Measurements from ENCODE around the gene ATP13A3.

ATP13A3 gene

GRCh38 chr3:194387926-194388418 lies 98.8 kb downstream of the ATP13A3 start:
- H3K36me3 ChIP-seq (ENCODE audit: control insufficient read depth in 1 of 2, insufficient read depth in 2 of 2, low read length in 2 of 2) = no peaks in the 10 kb centered on the region
- no peaks in the 10 kb centered on the region for H3K4me1 ChIP-seq (ENCODE audit: control insufficient read depth in 1 of 2, insufficient read depth in 2 of 2, low read length in 2 of 2)
- no peaks in the 10 kb centered on the region for H3K27me3 ChIP-seq (ENCODE audit: low read depth, low read length)
- no peak overlapping the region for H3K4me3 ChIP-seq (ENCODE audit: low read depth in 1 of 2, low read length in 2 of 2)
- H3K27ac ChIP-seq (ENCODE audit: low read length) = no peak overlapping the region
- peaks cover 0 to 6% of the 10 kb centered on the region in 2 donors for H3K9me3 ChIP-seq (ENCODE audit: control insufficient read depth in 1 of 2, low read length in 2 of 2)

- Histone ChIP-seq H3K27ac (ENCODE audit: low read length) (no peak overlapping the region), H3K4me1 (ENCODE audit: control insufficient read depth in 1 of 2, insufficient read depth in 2 of 2, low read length in 2 of 2) (no peaks in the 10 kb centered on the region), H3K36me3 (ENCODE audit: control insufficient read depth in 1 of 2, insufficient read depth in 2 of 2, low read length in 2 of 2) (no peaks in the 10 kb centered on the region), H3K27me3 (ENCODE audit: low read depth, low read length) (no peaks in the 10 kb centered on the region), H3K4me3 (ENCODE audit: low read depth in 1 of 2, low read length in 2 of 2) (no peak overlapping the region), H3K9me3 (ENCODE audit: control insufficient read depth in 1 of 2, low read length in 2 of 2) (peaks cover 0 to 6% of the 10 kb centered on the region in 2 donors)
These were observed 99.5 kb downstream of the ATP13A3 start for GRCh38 chr3:194387276-194387675.

- H3K4me1 ChIP-seq (ENCODE audit: control insufficient read depth in 1 of 2, insufficient read depth in 2 of 2, low read length in 2 of 2) = no peaks in the 10 kb centered on the region
- H3K27ac ChIP-seq (ENCODE audit: low read length) = no peak overlapping the region
- no peak overlapping the region for H3K4me3 ChIP-seq (ENCODE audit: low read depth in 1 of 2, low read length in 2 of 2)
- no peaks in the 10 kb centered on the region for H3K36me3 ChIP-seq (ENCODE audit: control insufficient read depth in 1 of 2, insufficient read depth in 2 of 2, low read length in 2 of 2)
- H3K9me3 ChIP-seq (ENCODE audit: control insufficient read depth in 1 of 2, low read length in 2 of 2) = peaks cover 0 to 6% of the 10 kb centered on the region in 2 donors
- H3K27me3 ChIP-seq (ENCODE audit: low read depth, low read length) = no peaks in the 10 kb centered on the region
These were observed 100.2 kb downstream of the ATP13A3 start for GRCh38 chr3:194386648-194387047.

- peaks cover 0 to 5% of the 10 kb centered on the region in 2 donors for H3K9me3 ChIP-seq (ENCODE audit: control insufficient read depth in 1 of 2, low read length in 2 of 2)
These were observed 100.7 kb downstream of the ATP13A3 start for GRCh38 chr3:194386066-194386465.

GRCh38 chr3:194384569-194385001 lies 102.2 kb downstream of the ATP13A3 start:
- no peak overlapping the region for H3K4me3 ChIP-seq (ENCODE audit: low read depth in 1 of 2, low read length in 2 of 2)
- no peaks in the 10 kb centered on the region for H3K36me3 ChIP-seq (ENCODE audit: control insufficient read depth in 1 of 2, insufficient read depth in 2 of 2, low read length in 2 of 2)
- H3K27ac ChIP-seq (ENCODE audit: low read length) = no peak overlapping the region
- no peaks in the 10 kb centered on the region for H3K4me1 ChIP-seq (ENCODE audit: control insufficient read depth in 1 of 2, insufficient read depth in 2 of 2, low read length in 2 of 2)
- H3K9me3 ChIP-seq (ENCODE audit: control insufficient read depth in 1 of 2, low read length in 2 of 2) = no peaks in the 10 kb centered on the region
- no peaks in the 10 kb centered on the region for H3K27me3 ChIP-seq (ENCODE audit: low read depth, low read length)

More at GRCh38 chr3:194386066-194386465, 100.7 kb downstream of the ATP13A3 start:
- H3K27ac ChIP-seq (ENCODE audit: low read length) = no peak overlapping the region
- H3K36me3 ChIP-seq (ENCODE audit: control insufficient read depth in 1 of 2, insufficient read depth in 2 of 2, low read length in 2 of 2) = no peaks in the 10 kb centered on the region
- no peaks in the 10 kb centered on the region for H3K4me1 ChIP-seq (ENCODE audit: control insufficient read depth in 1 of 2, insufficient read depth in 2 of 2, low read length in 2 of 2)
- H3K4me3 ChIP-seq (ENCODE audit: low read depth in 1 of 2, low read length in 2 of 2) = no peak overlapping the region
- no peaks in the 10 kb centered on the region for H3K27me3 ChIP-seq (ENCODE audit: low read depth, low read length)

GRCh38 chr3:194384156-194384555 lies 102.6 kb downstream of the ATP13A3 start:
- Histone ChIP-seq H3K9me3 (ENCODE audit: control insufficient read depth in 1 of 2, low read length in 2 of 2) (no peaks in the 10 kb centered on the region), H3K27ac (ENCODE audit: low read length) (no peak overlapping the region), H3K36me3 (ENCODE audit: control insufficient read depth in 1 of 2, insufficient read depth in 2 of 2, low read length in 2 of 2) (no peaks in the 10 kb centered on the region), H3K4me1 (ENCODE audit: control insufficient read depth in 1 of 2, insufficient read depth in 2 of 2, low read length in 2 of 2) (no peaks in the 10 kb centered on the region), H3K4me3 (ENCODE audit: low read depth in 1 of 2, low read length in 2 of 2) (no peak overlapping the region), H3K27me3 (ENCODE audit: low read depth, low read length) (no peaks in the 10 kb centered on the region)

GRCh38 chr3:194383276-194383940 lies 103.4 kb downstream of the ATP13A3 start:
- H3K27ac ChIP-seq (ENCODE audit: low read length) = no peak overlapping the region
- no peaks in the 10 kb centered on the region for H3K4me1 ChIP-seq (ENCODE audit: control insufficient read depth in 1 of 2, insufficient read depth in 2 of 2, low read length in 2 of 2)
- no peaks in the 10 kb centered on the region for H3K36me3 ChIP-seq (ENCODE audit: control insufficient read depth in 1 of 2, insufficient read depth in 2 of 2, low read length in 2 of 2)
- no peaks in the 10 kb centered on the region for H3K27me3 ChIP-seq (ENCODE audit: low read depth, low read length)
- no peak overlapping the region for H3K4me3 ChIP-seq (ENCODE audit: low read depth in 1 of 2, low read length in 2 of 2)
- H3K9me3 ChIP-seq (ENCODE audit: control insufficient read depth in 1 of 2, low read length in 2 of 2) = no peaks in the 10 kb centered on the region

- Histone ChIP-seq H3K4me1 (ENCODE audit: control insufficient read depth in 1 of 2, insufficient read depth in 2 of 2, low read length in 2 of 2) (no peaks in the 10 kb centered on the region), H3K27me3 (ENCODE audit: low read depth, low read length) (no peaks in the 10 kb centered on the region), H3K4me3 (ENCODE audit: low read depth in 1 of 2, low read length in 2 of 2) (no peak overlapping the region), H3K9me3 (ENCODE audit: control insufficient read depth in 1 of 2, low read length in 2 of 2) (no peaks in the 10 kb centered on the region), H3K36me3 (ENCODE audit: control insufficient read depth in 1 of 2, insufficient read depth in 2 of 2, low read length in 2 of 2) (no peaks in the 10 kb centered on the region), H3K27ac (ENCODE audit: low read length) (no peak overlapping the region)
These were observed 103.9 kb downstream of the ATP13A3 start for GRCh38 chr3:194382892-194383223.

- no peaks in the 10 kb centered on the region for H3K36me3 ChIP-seq (ENCODE audit: control insufficient read depth in 1 of 2, insufficient read depth in 2 of 2, low read length in 2 of 2)
- H3K4me1 ChIP-seq (ENCODE audit: control insufficient read depth in 1 of 2, insufficient read depth in 2 of 2, low read length in 2 of 2) = no peaks in the 10 kb centered on the region
- H3K27me3 ChIP-seq (ENCODE audit: low read depth, low read length) = no peaks in the 10 kb centered on the region
- H3K9me3 ChIP-seq (ENCODE audit: control insufficient read depth in 1 of 2, low read length in 2 of 2) = no peaks in the 10 kb centered on the region
- no peak overlapping the region for H3K27ac ChIP-seq (ENCODE audit: low read length)
- H3K4me3 ChIP-seq (ENCODE audit: low read depth in 1 of 2, low read length in 2 of 2) = no peak overlapping the region
These were observed 104.5 kb downstream of the ATP13A3 start for GRCh38 chr3:194382196-194382891.

- peak overlapping the region in 1 of 2 donors; percentile 40 for H3K4me3 ChIP-seq (ENCODE audit: low read depth in 1 of 2, low read length in 2 of 2)
- no peaks in the 10 kb centered on the region for H3K27me3 ChIP-seq (ENCODE audit: low read depth, low read length)
- no peak overlapping the region for H3K27ac ChIP-seq (ENCODE audit: low read length)
- no peaks in the 10 kb centered on the region for H3K36me3 ChIP-seq (ENCODE audit: control insufficient read depth in 1 of 2, insufficient read depth in 2 of 2, low read length in 2 of 2)
- H3K4me1 ChIP-seq (ENCODE audit: control insufficient read depth in 1 of 2, insufficient read depth in 2 of 2, low read length in 2 of 2) = no peaks in the 10 kb centered on the region
- no peaks in the 10 kb centered on the region for H3K9me3 ChIP-seq (ENCODE audit: control insufficient read depth in 1 of 2, low read length in 2 of 2)
These were observed 105.3 kb downstream of the ATP13A3 start for GRCh38 chr3:194381460-194381875.

- Histone ChIP-seq H3K4me1 (ENCODE audit: control insufficient read depth in 1 of 2, insufficient read depth in 2 of 2, low read length in 2 of 2) (no peaks in the 10 kb centered on the region), H3K4me3 (ENCODE audit: low read depth in 1 of 2, low read length in 2 of 2) (no peak overlapping the region), H3K36me3 (ENCODE audit: control insufficient read depth in 1 of 2, insufficient read depth in 2 of 2, low read length in 2 of 2) (no peaks in the 10 kb centered on the region), H3K9me3 (ENCODE audit: control insufficient read depth in 1 of 2, low read length in 2 of 2) (no peaks in the 10 kb centered on the region), H3K27me3 (ENCODE audit: low read depth, low read length) (no peaks in the 10 kb centered on the region), H3K27ac (ENCODE audit: low read length) (no peak overlapping the region)
These were observed 106.5 kb downstream of the ATP13A3 start for GRCh38 chr3:194380326-194380725.
